H9 (cell line): Measurements from ENCODE around the gene ZNF407. TPM values are rescaled to one million over a fixed set of nuclear protein-coding genes. Genes with fewer than 3 reads are reported as not detected.

Source experiments
- DNase-seq: peaks from one replicate; pipeline ENCODE4 v3.0.0-alpha.2; 2017
- H2AFZ ChIP-seq: one replicate; pipeline ENCODE4 v1.6.1; 2013; ENCODE audit warnings: mild to moderate bottlenecking, low read length, control low read depth, moderate library complexity
- H2AK5ac ChIP-seq: 2 replicates; pipeline ENCODE4 v1.6.1; 2013; ENCODE audit warnings: low read length, control low read depth, mixed read lengths; ENCODE audit not compliant: insufficient read length
- H2BK120ac ChIP-seq: one replicate; pipeline ENCODE4 v1.6.1; 2013; ENCODE audit warnings: low read depth, mild to moderate bottlenecking, low read length, control low read depth, inconsistent platforms; ENCODE audit not compliant: poor library complexity, severe bottlenecking
- H2BK12ac ChIP-seq: 2 replicates; pipeline ENCODE4 v1.6.1; 2013; ENCODE audit warnings: low read length, control low read depth, mixed read lengths, low read depth; ENCODE audit not compliant: insufficient read length
- H2BK15ac ChIP-seq: 2 replicates; pipeline ENCODE4 v1.6.1; 2013; ENCODE audit warnings: low read depth, low read length, control low read depth
- H2BK20ac ChIP-seq: one replicate; pipeline ENCODE4 v1.6.1; 2013; ENCODE audit warnings: low read depth, mild to moderate bottlenecking, low read length, control low read depth, inconsistent platforms; ENCODE audit not compliant: poor library complexity, severe bottlenecking
- H2BK5ac ChIP-seq: 2 replicates; pipeline ENCODE4 v1.6.1; 2013; ENCODE audit warnings: low read length, control low read depth, mixed read lengths; ENCODE audit not compliant: insufficient read length
- H3K14ac ChIP-seq: 2 replicates; pipeline ENCODE4 v1.6.1; 2013; ENCODE audit warnings: low read length, control low read depth; ENCODE audit not compliant: insufficient read depth
- H3K18ac ChIP-seq: 2 replicates; pipeline ENCODE4 v1.6.1; 2013; ENCODE audit warnings: low read depth, mild to moderate bottlenecking, mixed read lengths, low read length, control low read depth; ENCODE audit not compliant: insufficient read length
- H3K23ac ChIP-seq: 2 replicates; pipeline ENCODE4 v1.6.1; 2013; ENCODE audit warnings: low read length, control low read depth, mixed read lengths, low read depth; ENCODE audit not compliant: insufficient read length
- H3K23me2 ChIP-seq: 2 replicates; pipeline ENCODE4 v1.6.1; 2013; ENCODE audit warnings: low read depth, mild to moderate bottlenecking, mixed read lengths, low read length, control low read depth; ENCODE audit not compliant: insufficient read length, poor library complexity, severe bottlenecking
- H3K27ac ChIP-seq: 2 replicates; pipeline ENCODE4 v1.5.1; 2013; ENCODE audit warnings: low read length, control low read depth, mixed read lengths, low read depth; ENCODE audit not compliant: insufficient read length
- H3K27me3 ChIP-seq: 2 replicates; pipeline ENCODE4 v1.6.1; 2013; ENCODE audit warnings: low read length, control low read depth, inconsistent platforms; ENCODE audit not compliant: insufficient read depth
- H3K4ac ChIP-seq: 2 replicates; pipeline ENCODE4 v1.6.1; 2013; ENCODE audit warnings: low read depth, mild to moderate bottlenecking, control low read depth, inconsistent platforms, low read length, moderate library complexity
- H3K4me1 ChIP-seq: 2 replicates; pipeline ENCODE4 v1.6.1; 2013; ENCODE audit warnings: low read length, control low read depth, inconsistent platforms; ENCODE audit not compliant: insufficient read depth
- H3K4me2 ChIP-seq: 2 replicates; pipeline ENCODE4 v1.6.1; 2013; ENCODE audit warnings: low read length, control low read depth, mixed read lengths; ENCODE audit not compliant: insufficient read length, insufficient read depth
- H3K56ac ChIP-seq: 2 replicates; pipeline ENCODE4 v1.6.1; 2013; ENCODE audit warnings: low read depth, mild to moderate bottlenecking, mixed read lengths, low read length, control low read depth; ENCODE audit not compliant: insufficient read length
- H3K79me1 ChIP-seq: 2 replicates; pipeline ENCODE4 v1.6.1; 2013; ENCODE audit warnings: low read depth, mild to moderate bottlenecking, moderate library complexity, low read length, control low read depth, inconsistent platforms; ENCODE audit not compliant: insufficient read depth, poor library complexity, severe bottlenecking
- H3K79me2 ChIP-seq: 2 replicates; pipeline ENCODE4 v1.6.1; 2013; ENCODE audit warnings: low read length, control low read depth, inconsistent platforms; ENCODE audit not compliant: insufficient read depth
- H3K9ac ChIP-seq: 2 replicates; pipeline ENCODE4 v1.6.1; 2013; ENCODE audit warnings: low read length, control low read depth, mixed read lengths; ENCODE audit not compliant: insufficient read length; ENCODE audit errors: extremely low read depth
- H3K9me3 ChIP-seq: one replicate; pipeline ENCODE4 v1.6.1; 2013; ENCODE audit warnings: low read depth, low read length, inconsistent platforms; ENCODE audit not compliant: control insufficient read depth
- H3T11ph ChIP-seq: one replicate; pipeline ENCODE4 v1.6.1; 2013; ENCODE audit warnings: mild to moderate bottlenecking, low read length, control low read depth, inconsistent platforms
- H4K20me1 ChIP-seq: one replicate; pipeline ENCODE4 v1.6.1; 2013; ENCODE audit not compliant: control insufficient read depth, insufficient read length, insufficient read depth
- H4K5ac ChIP-seq: 2 replicates; pipeline ENCODE4 v1.6.1; 2013; ENCODE audit warnings: low read depth, mild to moderate bottlenecking, mixed read lengths, low read length, control low read depth; ENCODE audit not compliant: insufficient read length
- H4K8ac ChIP-seq: replicated peaks from 2 replicates; pipeline ENCODE4 v1.6.1; 2013; ENCODE audit warnings: low read length, control low read depth, mixed read lengths, low read depth; ENCODE audit not compliant: insufficient read length
- H4K91ac ChIP-seq: 2 replicates; pipeline ENCODE4 v1.6.1; 2013; ENCODE audit warnings: low read depth, mild to moderate bottlenecking, moderate library complexity, mixed read lengths, low read length, control low read depth; ENCODE audit not compliant: insufficient read length
- H3K27ac Mint-ChIP-seq, 3 experiments: 2 replicates in 2 of 3; 3 replicates in 1 of 3; pipeline ENCODE4 v1.8.0; 2020 to 2021; ENCODE audit warnings: mixed read lengths in 3 of 3, mild to moderate bottlenecking in 1 of 3, moderate library complexity in 1 of 3
- H3K27me3 Mint-ChIP-seq: 2 replicates; pipeline ENCODE4 v1.8.0; 2021; ENCODE audit warnings: low read depth, mild to moderate bottlenecking, moderate library complexity, mixed read lengths
- H3K36me3 Mint-ChIP-seq, 3 experiments: 2 replicates in 2 of 3; 3 replicates in 1 of 3; pipeline ENCODE4 v1.8.0; 2020 to 2021; ENCODE audit warnings: low read depth in 3 of 3, mixed read lengths in 3 of 3; ENCODE audit not compliant: insufficient read depth in 1 of 3
- H3K4me1 Mint-ChIP-seq, 2 experiments: 2 replicates each; pipeline ENCODE4 v1.8.0; 2020; ENCODE audit warnings: mixed read lengths in 2 of 2
- H3K4me3 Mint-ChIP-seq, 2 experiments: 2 replicates in 1 of 2; 3 replicates in 1 of 2; pipeline ENCODE4 v1.8.0; 2020 to 2021; ENCODE audit warnings: mild to moderate bottlenecking in 2 of 2, mixed read lengths in 2 of 2, moderate library complexity in 1 of 2
- H3K9me3 Mint-ChIP-seq, 2 experiments: 2 replicates in 1 of 2; 3 replicates in 1 of 2; pipeline ENCODE4 v1.8.0; 2020; ENCODE audit warnings: mild to moderate bottlenecking in 2 of 2, mixed read lengths in 2 of 2, moderate library complexity in 1 of 2
- CTCF ChIP-seq: fragments of 200-600 bp; sonication (generic); conservative IDR thresholded peaks from 3 replicates; pipeline ENCODE4 v1.8.0; 2021; ENCODE audit warnings: antibody characterized with exemption, mild to moderate bottlenecking
- total RNA-seq: library from RNA; stranded (reverse); gene quantifications from 2 replicates; pipeline ENCODE4 v1.2.1, GENCODE V29; 2021

ZNF407 gene
- total RNA-seq, 1 experiment from 2014 or later = 8.7 TPM

- no peak overlapping the region for H3K4me3 Mint-ChIP-seq
- Histone ChIP-seq H3K23ac (no peak overlapping the region), H4K20me1 (no peaks in the 10 kb centered on the region), H3K79me2 (no peaks in the 10 kb centered on the region), H3K4ac (no peak overlapping the region), H3K56ac (no peak overlapping the region), H4K5ac (no peak overlapping the region), H2AK5ac (no peak overlapping the region), H2BK5ac (no peak overlapping the region), H2BK12ac (no peak overlapping the region), H4K8ac (no peak overlapping the region), H2AFZ (no peak overlapping the region), H3K14ac (no peak overlapping the region), H3K4me1 (no peaks in the 10 kb centered on the region; the same call in 1 of the 2 replicates), H3K27ac (no peak overlapping the region), H3K9ac (no peak overlapping the region), H2BK120ac (no peak overlapping the region), H3T11ph (no peak overlapping the region), H3K79me1 (no peaks in the 10 kb centered on the region), H3K9me3 (no peaks in the 10 kb centered on the region), H2BK15ac (no peak overlapping the region), H4K91ac (no peak overlapping the region), H3K27me3 (no peaks in the 10 kb centered on the region), H3K4me2 (no peak overlapping the region), H2BK20ac (no peak overlapping the region), H3K18ac (no peak overlapping the region), H3K23me2 (no peaks in the 10 kb centered on the region)
- no peaks in the 10 kb centered on the region for H3K9me3 Mint-ChIP-seq
- no peak for TF ChIP-seq CTCF
- no peak for DNase-seq
- no peak overlapping the region for H3K27ac Mint-ChIP-seq
- no peaks in the 10 kb centered on the region for H3K27me3 Mint-ChIP-seq
- H3K4me1 Mint-ChIP-seq = peaks cover 17% of the 10 kb centered on the region in 2 experiments
- H3K36me3 Mint-ChIP-seq = no peaks in the 10 kb centered on the region; a peak in 1 of 7 replicates
These were observed 47.0 kb downstream of the ZNF407 start for GRCh38 chr18:74644713-74645112.
